Parathyroid adenoma (tissue), 2 donors: ENCODE data around the gene RPS6KA3.

Experiments
- H2AFZ ChIP-seq: fragments of 300-600 bp; sonication (generic); one replicate; pipeline ENCODE4 v1.7.0; 2017; ENCODE audit warnings: antibody characterized with exemption, mild to moderate bottlenecking
- H3K27ac ChIP-seq: fragments of 300-600 bp; sonication (generic); one replicate; pipeline ENCODE4 v1.7.0; 2017
- H3K27me3 ChIP-seq: fragments of 300-600 bp; sonication (generic); one replicate; pipeline ENCODE4 v1.7.0; 2017; ENCODE audit warnings: low read length; ENCODE audit not compliant: control insufficient read depth, insufficient read depth
- H3K36me3 ChIP-seq: fragments of 300-600 bp; sonication (generic); one replicate; pipeline ENCODE4 v1.7.0; 2017; ENCODE audit warnings: low read length; ENCODE audit not compliant: control insufficient read depth, insufficient read depth
- H3K4me1 ChIP-seq: fragments of 300-600 bp; sonication (generic); one replicate; pipeline ENCODE4 v1.7.0; 2017; ENCODE audit warnings: control low read depth
- H3K4me2 ChIP-seq: fragments of 300-600 bp; sonication (generic); one replicate; pipeline ENCODE4 v1.7.0; 2017; ENCODE audit warnings: low read length
- H3K4me3 ChIP-seq: fragments of 300-600 bp; sonication (generic); one replicate; pipeline ENCODE4 v1.7.0; 2017; ENCODE audit warnings: low read depth, low read length
- H3K79me2 ChIP-seq: fragments of 300-600 bp; sonication (generic); one replicate; pipeline ENCODE4 v1.7.0; 2017; ENCODE audit warnings: control low read depth
- H3K9ac ChIP-seq: fragments of 300-600 bp; sonication (generic); one replicate; pipeline ENCODE4 v1.7.0; 2017; ENCODE audit warnings: mild to moderate bottlenecking
- H3K9me3 ChIP-seq: fragments of 300-600 bp; sonication (generic); one replicate; pipeline ENCODE4 v1.7.0; 2017; ENCODE audit warnings: low read length; ENCODE audit not compliant: control insufficient read depth
- TF ChIP-seq, protein P1 (sequence below): fragments of 300-600 bp; sonication (generic); IDR thresholded peaks from one replicate; pipeline ENCODE4 v1.7.0; 2017; ENCODE audit warnings: antibody characterized with exemption, mild to moderate bottlenecking
- donor health status: primary hyperparathyroidism.

The RPS6KA3 gene

DNA sequence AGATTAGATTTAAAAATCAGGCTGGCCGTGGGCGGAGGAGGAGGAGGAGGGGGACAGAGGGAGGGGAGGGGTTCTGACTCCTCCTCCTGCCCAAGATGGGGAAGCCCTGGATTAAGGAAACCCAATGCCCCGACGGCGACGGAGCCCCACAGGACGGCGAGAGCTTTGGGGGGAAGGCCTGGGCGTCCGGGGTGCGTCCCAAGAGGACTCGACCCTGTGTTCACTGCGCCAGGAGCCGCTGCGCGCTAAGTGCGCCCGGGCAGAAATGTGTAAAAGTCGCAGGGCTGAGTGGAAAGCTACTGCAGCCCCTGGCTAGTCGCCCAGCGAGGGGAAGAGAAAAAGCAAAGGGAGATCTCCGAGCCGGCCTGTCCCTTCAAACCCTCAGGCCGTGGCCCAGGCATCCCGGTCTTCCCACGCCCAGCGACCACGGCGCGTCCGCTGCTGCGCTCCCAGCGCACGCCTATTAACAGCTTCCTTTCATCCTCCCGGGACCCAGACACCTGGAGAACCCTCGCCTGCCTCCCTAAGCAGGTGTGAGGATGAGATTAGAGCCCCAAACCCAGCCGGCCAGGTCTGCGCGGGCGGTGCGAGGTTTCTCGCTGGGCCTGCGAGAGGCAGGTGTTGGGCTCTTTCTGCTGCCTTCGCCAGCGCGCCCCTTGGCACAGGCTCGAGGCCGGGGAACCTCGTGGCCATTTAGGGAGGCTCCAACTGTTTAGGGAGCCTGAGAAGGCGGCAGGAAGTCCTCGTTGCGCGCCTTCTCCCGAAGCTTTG lies 1.4 kb upstream of the RPS6KA3 start:
- H3K4me2 ChIP-seq, result peak overlapping the region; percentile 77
- H3K4me1 ChIP-seq, result no peaks in the 10 kb centered on the region
- no peaks in the 10 kb centered on the region for H3K27me3 ChIP-seq
- H3K4me3 ChIP-seq, result no peak overlapping the region
- H3K27ac ChIP-seq, result peak overlapping the region; percentile 83
- H3K9ac ChIP-seq, result no peak overlapping the region
- H2AFZ ChIP-seq, result peak overlapping the region; percentile 89
- TF ChIP-seq, protein P1, sequence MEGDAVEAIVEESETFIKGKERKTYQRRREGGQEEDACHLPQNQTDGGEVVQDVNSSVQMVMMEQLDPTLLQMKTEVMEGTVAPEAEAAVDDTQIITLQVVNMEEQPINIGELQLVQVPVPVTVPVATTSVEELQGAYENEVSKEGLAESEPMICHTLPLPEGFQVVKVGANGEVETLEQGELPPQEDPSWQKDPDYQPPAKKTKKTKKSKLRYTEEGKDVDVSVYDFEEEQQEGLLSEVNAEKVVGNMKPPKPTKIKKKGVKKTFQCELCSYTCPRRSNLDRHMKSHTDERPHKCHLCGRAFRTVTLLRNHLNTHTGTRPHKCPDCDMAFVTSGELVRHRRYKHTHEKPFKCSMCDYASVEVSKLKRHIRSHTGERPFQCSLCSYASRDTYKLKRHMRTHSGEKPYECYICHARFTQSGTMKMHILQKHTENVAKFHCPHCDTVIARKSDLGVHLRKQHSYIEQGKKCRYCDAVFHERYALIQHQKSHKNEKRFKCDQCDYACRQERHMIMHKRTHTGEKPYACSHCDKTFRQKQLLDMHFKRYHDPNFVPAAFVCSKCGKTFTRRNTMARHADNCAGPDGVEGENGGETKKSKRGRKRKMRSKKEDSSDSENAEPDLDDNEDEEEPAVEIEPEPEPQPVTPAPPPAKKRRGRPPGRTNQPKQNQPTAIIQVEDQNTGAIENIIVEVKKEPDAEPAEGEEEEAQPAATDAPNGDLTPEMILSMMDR, result no peak
- no peaks in the 10 kb centered on the region for H3K9me3 ChIP-seq
- H3K79me2 ChIP-seq, result peaks cover 4% of the 10 kb centered on the region
- H3K36me3 ChIP-seq, result no peaks in the 10 kb centered on the region

DNA sequence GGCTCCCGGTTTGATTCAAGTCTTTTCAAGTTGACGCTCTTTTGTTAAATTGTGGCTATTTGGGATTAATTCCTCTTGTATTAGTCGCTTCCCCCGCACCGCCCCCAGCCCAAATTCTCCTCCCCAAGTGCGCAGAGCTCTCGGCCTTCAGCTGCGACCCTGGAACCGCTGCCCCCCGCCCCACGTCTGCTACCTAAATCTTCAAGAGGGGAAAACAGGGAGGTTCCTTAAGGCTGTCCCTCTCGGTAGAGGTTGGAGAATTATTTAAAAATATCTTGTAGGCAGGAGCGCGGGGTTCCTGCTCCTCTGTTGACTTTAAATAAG lies 860 bp upstream of the RPS6KA3 start:
- H3K9me3 ChIP-seq, result no peaks in the 10 kb centered on the region
- H2AFZ ChIP-seq, result peak overlapping the region; percentile 89
- TF ChIP-seq, protein P1, result no peak
- H3K27ac ChIP-seq, result peak overlapping the region; percentile 83
- peak overlapping the region; percentile 77 for H3K4me2 ChIP-seq
- no peaks in the 10 kb centered on the region for H3K27me3 ChIP-seq
- H3K9ac ChIP-seq, result peak overlapping the region; percentile 28
- peaks cover 4% of the 10 kb centered on the region for H3K79me2 ChIP-seq
- H3K36me3 ChIP-seq, result no peaks in the 10 kb centered on the region
- peak overlapping the region; percentile 57 for H3K4me3 ChIP-seq
- no peaks in the 10 kb centered on the region for H3K4me1 ChIP-seq

DNA sequence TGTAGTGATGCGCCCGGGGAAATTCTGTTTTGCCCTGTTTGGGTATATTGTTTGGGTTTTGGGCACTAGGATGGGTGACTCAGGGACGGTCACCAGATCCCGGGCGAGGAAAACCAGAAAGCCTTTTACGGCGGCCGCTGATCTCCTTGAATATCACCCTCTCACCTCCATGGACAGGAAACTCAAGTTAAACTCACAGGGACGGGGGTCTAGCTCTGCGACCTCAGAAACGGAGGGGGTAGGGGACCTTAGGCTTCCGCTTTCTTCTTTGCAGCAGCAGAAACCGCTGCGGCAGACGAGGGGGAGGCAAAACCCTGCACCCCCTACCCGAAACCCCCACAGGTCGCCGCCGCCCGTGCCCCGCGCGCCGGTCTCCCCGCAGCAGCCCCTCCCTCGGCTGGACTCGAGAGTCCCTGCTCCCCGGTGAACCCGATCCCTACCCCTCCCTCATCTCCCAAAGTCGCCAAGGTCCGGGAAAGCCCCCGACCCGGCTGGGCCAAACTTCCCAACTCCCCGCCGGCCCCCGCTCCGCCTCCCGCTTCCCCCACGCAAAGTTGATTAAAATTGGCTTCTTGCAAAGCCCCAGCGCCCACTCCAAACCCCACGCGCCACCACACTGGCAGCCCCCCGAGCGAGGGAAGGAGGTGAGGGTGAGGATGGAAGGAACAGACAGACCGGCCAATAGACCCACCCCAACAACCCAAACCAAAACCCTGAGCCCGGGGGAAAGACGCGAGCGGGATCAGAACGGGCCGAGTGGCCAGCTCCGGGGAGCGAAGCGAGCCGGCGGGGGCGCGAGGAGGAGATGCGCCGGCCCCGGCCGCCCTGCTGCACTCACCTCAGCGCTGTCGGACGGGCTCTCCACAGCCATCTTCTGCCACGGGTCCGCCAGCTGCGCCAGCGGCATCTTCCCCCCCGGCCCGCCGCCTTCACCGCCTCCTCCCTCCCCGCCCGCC lies 705 bp downstream of the RPS6KA3 start:
- peak overlapping the region; percentile 61 for H3K4me2 ChIP-seq
- H3K4me1 ChIP-seq, result no peaks in the 10 kb centered on the region
- TF ChIP-seq, protein P1, result no peak
- H2AFZ ChIP-seq, result peak overlapping the region; percentile 66
- H3K27ac ChIP-seq, result peak overlapping the region; percentile 86
- H3K9ac ChIP-seq, result no peak overlapping the region
- no peaks in the 10 kb centered on the region for H3K36me3 ChIP-seq
- H3K9me3 ChIP-seq, result no peaks in the 10 kb centered on the region
- peak overlapping the region; percentile 70 for H3K4me3 ChIP-seq
- no peaks in the 10 kb centered on the region for H3K27me3 ChIP-seq
- peaks cover 10% of the 10 kb centered on the region for H3K79me2 ChIP-seq

DNA sequence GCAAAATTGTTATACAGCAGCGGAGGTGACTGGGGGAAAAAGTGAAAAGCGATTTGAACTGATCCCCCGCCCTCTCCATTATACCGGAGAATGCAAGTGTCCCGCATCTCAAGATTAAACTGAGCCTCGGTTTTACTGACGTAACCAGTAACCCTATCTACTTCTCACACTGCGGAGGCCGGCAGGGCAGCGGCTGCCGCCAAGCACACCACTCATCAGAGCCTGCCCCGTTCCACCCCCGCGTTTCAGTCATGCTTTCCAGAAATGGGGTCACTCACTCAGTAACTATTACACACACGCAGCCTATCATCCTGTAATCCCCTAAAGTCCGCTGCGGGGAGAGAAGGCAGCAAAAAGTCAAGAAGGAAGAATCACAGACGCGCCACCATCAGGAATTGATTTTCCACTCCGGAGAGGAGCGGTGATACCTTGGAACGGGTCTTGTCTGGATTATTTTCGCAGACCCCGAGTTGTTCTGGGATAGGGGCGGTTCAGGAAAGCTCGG lies 1.4 kb downstream of the RPS6KA3 start:
- Histone ChIP-seq H3K9ac (no peak overlapping the region), H3K36me3 (no peaks in the 10 kb centered on the region), H2AFZ (peak overlapping the region; percentile 66), H3K79me2 (peaks cover 11% of the 10 kb centered on the region), H3K4me2 (peak overlapping the region; percentile 61), H3K4me3 (peak overlapping the region; percentile 70), H3K27ac (peak overlapping the region; percentile 86), H3K27me3 (no peaks in the 10 kb centered on the region), H3K4me1 (no peaks in the 10 kb centered on the region), H3K9me3 (no peaks in the 10 kb centered on the region)
- TF ChIP-seq, protein P1, result no peak
